Suprapubic skin (tissue), 3 donors: ENCODE results near the gene ZNF573.

ENCODE experiments used
- POLR2A ChIP-seq, 2 donors: fragments of 450-650 bp; IDR thresholded peaks; one replicate each; pipeline ENCODE4 v1.6.1; 2017; ENCODE audit warnings: antibody characterized with exemption in 2 of 2, mild to moderate bottlenecking in 2 of 2, moderate library complexity in 2 of 2
- TF ChIP-seq, protein P1 (sequence below), 2 donors: fragments of 200-600 bp in 1 of 2; fragments of 450-650 bp in 1 of 2; sonication (generic) in 1 of 2; IDR thresholded peaks; one replicate each; pipeline ENCODE4 v1.5.1; 2016 to 2019; ENCODE audit warnings: antibody characterized with exemption in 2 of 2, mild to moderate bottlenecking in 1 of 2, moderate library complexity in 1 of 2

DNA sequence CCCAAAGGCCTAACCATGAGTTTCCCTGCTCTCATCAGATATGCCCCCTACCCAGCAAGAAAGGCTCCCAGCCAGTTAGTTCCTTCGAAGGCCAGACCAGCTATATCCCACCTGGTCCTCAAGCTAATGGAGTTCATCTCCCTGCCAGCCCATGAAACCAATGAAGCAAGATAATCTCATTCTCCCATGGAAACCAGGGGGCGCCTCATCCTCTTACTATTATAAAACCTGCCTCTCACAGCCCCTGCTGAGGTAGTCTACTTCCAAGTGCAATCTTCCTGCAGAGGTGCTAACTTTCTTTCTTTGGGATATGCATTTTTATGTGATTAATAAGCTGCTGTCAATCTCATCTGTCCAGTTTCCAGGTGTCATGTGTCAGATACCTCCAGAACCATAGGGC is 34.0 kb upstream of the ZNF573 start:
- no peak for TF ChIP-seq POLR2A (IDR thresholded peaks at IDR 0.05)
- TF ChIP-seq, protein P1, sequence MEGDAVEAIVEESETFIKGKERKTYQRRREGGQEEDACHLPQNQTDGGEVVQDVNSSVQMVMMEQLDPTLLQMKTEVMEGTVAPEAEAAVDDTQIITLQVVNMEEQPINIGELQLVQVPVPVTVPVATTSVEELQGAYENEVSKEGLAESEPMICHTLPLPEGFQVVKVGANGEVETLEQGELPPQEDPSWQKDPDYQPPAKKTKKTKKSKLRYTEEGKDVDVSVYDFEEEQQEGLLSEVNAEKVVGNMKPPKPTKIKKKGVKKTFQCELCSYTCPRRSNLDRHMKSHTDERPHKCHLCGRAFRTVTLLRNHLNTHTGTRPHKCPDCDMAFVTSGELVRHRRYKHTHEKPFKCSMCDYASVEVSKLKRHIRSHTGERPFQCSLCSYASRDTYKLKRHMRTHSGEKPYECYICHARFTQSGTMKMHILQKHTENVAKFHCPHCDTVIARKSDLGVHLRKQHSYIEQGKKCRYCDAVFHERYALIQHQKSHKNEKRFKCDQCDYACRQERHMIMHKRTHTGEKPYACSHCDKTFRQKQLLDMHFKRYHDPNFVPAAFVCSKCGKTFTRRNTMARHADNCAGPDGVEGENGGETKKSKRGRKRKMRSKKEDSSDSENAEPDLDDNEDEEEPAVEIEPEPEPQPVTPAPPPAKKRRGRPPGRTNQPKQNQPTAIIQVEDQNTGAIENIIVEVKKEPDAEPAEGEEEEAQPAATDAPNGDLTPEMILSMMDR (IDR thresholded peaks at IDR 0.05) = no peak
